Osteoblast (primary cell): ENCODE results near the gene TTC28. TPM values are rescaled to one million over a fixed set of nuclear protein-coding genes. Genes with fewer than 3 reads are reported as not detected.
"Not testable (repeated sequence)": the region's sequence is repeated elsewhere in the genome, so short reads cannot be mapped to it uniquely, and the experiment has no call there.

ENCODE experiments used
- DNase-seq: peaks from one replicate; pipeline ENCODE4 v3.0.0; 2011; ENCODE audit warnings: low spot score, mixed read lengths; ENCODE audit not compliant: insufficient read length; ENCODE audit errors: missing footprints
- H2AFZ ChIP-seq: 2 replicates; pipeline ENCODE4 v1.6.0; 2011; ENCODE audit warnings: mild to moderate bottlenecking, low read length
- H3K27ac ChIP-seq: 2 replicates; pipeline ENCODE4 v1.5.1; 2011; ENCODE audit warnings: mild to moderate bottlenecking, low read depth, low read length, moderate library complexity
- H3K27me3 ChIP-seq: 2 replicates; pipeline ENCODE4 v1.6.0; 2012; ENCODE audit warnings: mild to moderate bottlenecking, control low read depth, inconsistent platforms, low read length, moderate library complexity; ENCODE audit not compliant: insufficient read depth
- H3K36me3 ChIP-seq: 2 replicates; pipeline ENCODE4 v1.5.1; 2011; ENCODE audit warnings: mild to moderate bottlenecking, low read length, control low read depth, moderate library complexity; ENCODE audit not compliant: insufficient read depth
- H3K4me1 ChIP-seq: 2 replicates; pipeline ENCODE4 v1.5.1; 2011; ENCODE audit warnings: mild to moderate bottlenecking, low read length, control low read depth, moderate library complexity; ENCODE audit not compliant: insufficient read depth
- H3K4me2 ChIP-seq: 2 replicates; pipeline ENCODE4 v1.6.0; 2011; ENCODE audit warnings: mild to moderate bottlenecking, low read length; ENCODE audit not compliant: insufficient read depth
- H3K4me3 ChIP-seq: fragments of 200-600 bp; sonication (generic); 3 replicates; pipeline ENCODE4 v1.5.1; 2012; ENCODE audit warnings: mild to moderate bottlenecking, low read length, inconsistent platforms; ENCODE audit not compliant: insufficient read depth
- H3K79me2 ChIP-seq: 2 replicates; pipeline ENCODE4 v1.6.0; 2012; ENCODE audit warnings: mild to moderate bottlenecking, low read length, control low read depth, inconsistent platforms; ENCODE audit not compliant: insufficient read depth
- H3K9me3 ChIP-seq: 2 replicates; pipeline ENCODE4 v1.5.1; 2011; ENCODE audit warnings: low read depth, low read length, control low read depth
- H4K20me1 ChIP-seq: 2 replicates; pipeline ENCODE4 v1.6.0; 2012; ENCODE audit warnings: mild to moderate bottlenecking, low read length, control low read depth; ENCODE audit not compliant: insufficient read depth
- total RNA-seq: library from RNA; depleted of rRNA; stranded (reverse); fragments of >200 nt; gene quantifications from 2 replicates; pipeline ENCODE4 v1.2.3, GENCODE V29; 2012
- TF ChIP-seq, protein P1 (sequence below): IDR thresholded peaks from 2 replicates; pipeline ENCODE4 v1.5.1; 2011; ENCODE audit warnings: mild to moderate bottlenecking, low read depth, low read length, moderate library complexity; ENCODE audit errors: extremely low read depth

The TTC28 gene
- total RNA-seq, 1 donor, result 48.1 TPM

DNA sequence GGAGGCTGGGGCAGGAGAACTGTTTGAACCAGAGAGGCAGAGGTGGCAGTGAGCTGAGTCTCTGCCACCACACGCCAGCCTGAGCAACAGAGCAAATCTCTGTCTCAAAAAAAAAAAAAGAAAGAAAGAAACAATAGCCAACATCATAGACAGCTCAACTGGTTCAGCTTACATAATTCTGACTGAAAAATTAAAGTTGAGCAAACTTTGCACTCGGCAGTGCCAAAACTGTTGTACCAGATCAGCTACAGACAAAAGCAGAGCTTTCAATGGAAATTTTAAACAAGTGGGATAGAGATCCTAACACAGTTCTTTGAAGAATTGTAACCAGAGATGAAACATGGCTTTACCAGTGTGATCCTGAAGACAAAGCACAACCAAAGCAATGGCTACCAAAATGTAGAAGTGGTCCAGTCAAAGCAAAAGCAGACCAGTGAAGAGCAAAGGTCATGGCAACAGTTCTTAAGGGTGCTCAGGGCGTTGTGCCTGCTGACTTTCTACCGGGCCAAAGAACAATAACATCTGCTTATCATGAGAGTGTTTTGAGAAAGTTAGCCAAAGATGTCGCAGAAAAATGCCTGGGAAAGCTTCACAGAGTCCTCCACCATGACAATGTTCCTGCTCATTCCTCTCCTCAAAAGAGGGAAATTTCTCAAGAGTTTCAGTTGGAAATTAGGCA lies 59.3 kb downstream of the TTC28 start:
- no peak for DNase-seq

DNA sequence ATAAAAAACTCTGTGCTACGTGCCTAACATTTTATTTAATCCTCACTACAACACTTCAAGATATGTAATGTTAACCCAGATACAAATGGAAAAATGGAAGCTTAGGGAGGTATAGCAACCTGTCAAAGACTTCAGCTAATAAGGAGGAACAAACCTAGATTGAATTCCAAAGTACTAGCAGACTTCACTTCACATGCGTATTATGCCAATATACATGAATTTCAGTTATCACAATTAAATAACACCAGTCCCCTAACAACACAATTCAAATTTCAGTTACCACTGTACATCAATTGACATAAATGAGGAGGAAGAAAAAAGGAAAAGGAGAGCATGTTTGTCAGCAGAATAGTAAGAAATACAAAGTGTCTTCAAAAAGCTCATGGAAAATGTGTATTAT lies 60.4 kb downstream of the TTC28 start:
- H3K4me1 ChIP-seq, result no peaks in the 10 kb centered on the region
- no peak for DNase-seq
- no peak overlapping the region for H3K4me3 ChIP-seq

More for the DNA sequence above, 59.3 kb downstream of the TTC28 start:
- no peaks in the 10 kb centered on the region for H3K79me2 ChIP-seq
- H3K9me3 ChIP-seq, result no peaks in the 10 kb centered on the region
- no peaks in the 10 kb centered on the region for H3K4me1 ChIP-seq
- no peaks in the 10 kb centered on the region for H4K20me1 ChIP-seq
- no peak overlapping the region for H3K4me3 ChIP-seq
- H3K36me3 ChIP-seq, result no peaks in the 10 kb centered on the region
- H3K27ac ChIP-seq, result no peak overlapping the region
- H2AFZ ChIP-seq, result no peak overlapping the region
- TF ChIP-seq, protein P1, sequence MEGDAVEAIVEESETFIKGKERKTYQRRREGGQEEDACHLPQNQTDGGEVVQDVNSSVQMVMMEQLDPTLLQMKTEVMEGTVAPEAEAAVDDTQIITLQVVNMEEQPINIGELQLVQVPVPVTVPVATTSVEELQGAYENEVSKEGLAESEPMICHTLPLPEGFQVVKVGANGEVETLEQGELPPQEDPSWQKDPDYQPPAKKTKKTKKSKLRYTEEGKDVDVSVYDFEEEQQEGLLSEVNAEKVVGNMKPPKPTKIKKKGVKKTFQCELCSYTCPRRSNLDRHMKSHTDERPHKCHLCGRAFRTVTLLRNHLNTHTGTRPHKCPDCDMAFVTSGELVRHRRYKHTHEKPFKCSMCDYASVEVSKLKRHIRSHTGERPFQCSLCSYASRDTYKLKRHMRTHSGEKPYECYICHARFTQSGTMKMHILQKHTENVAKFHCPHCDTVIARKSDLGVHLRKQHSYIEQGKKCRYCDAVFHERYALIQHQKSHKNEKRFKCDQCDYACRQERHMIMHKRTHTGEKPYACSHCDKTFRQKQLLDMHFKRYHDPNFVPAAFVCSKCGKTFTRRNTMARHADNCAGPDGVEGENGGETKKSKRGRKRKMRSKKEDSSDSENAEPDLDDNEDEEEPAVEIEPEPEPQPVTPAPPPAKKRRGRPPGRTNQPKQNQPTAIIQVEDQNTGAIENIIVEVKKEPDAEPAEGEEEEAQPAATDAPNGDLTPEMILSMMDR, result no peak
- no peaks in the 10 kb centered on the region for H3K27me3 ChIP-seq
- H3K4me2 ChIP-seq, result no peak overlapping the region

DNA sequence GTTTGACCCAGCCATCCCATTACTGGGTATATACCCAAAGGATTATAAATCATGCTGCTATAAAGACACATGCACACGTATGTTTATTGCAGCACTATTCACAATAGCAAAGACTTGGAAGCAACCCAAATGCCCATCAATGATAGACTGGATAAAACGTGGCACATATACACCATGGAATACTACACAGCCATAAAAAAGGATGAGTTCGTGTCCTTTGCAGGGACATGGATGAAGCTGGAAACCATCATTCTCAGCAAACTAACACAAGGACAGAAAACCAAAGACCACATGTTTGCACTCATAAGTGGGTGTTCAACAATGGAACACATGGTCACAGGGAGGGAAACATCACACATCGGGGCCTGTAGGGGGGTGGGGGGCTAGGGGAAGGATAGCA lies 64.2 kb downstream of the TTC28 start:
- H3K36me3 ChIP-seq, H3K27ac ChIP-seq, H2AFZ ChIP-seq, H3K27me3 ChIP-seq, H3K4me2 ChIP-seq, H3K79me2 ChIP-seq, H4K20me1 ChIP-seq, H3K4me1 ChIP-seq, H3K9me3 ChIP-seq, DNase-seq, H3K4me3 ChIP-seq: not testable (repeated sequence)

More for the DNA sequence above, 60.4 kb downstream of the TTC28 start:
- Histone ChIP-seq H3K27me3 (no peaks in the 10 kb centered on the region), H3K4me2 (no peak overlapping the region), H3K9me3 (no peaks in the 10 kb centered on the region), H3K79me2 (no peaks in the 10 kb centered on the region), H3K27ac (no peak overlapping the region), H4K20me1 (no peaks in the 10 kb centered on the region), H3K36me3 (no peaks in the 10 kb centered on the region), H2AFZ (no peak overlapping the region)
- TF ChIP-seq, protein P1, result no peak

DNA sequence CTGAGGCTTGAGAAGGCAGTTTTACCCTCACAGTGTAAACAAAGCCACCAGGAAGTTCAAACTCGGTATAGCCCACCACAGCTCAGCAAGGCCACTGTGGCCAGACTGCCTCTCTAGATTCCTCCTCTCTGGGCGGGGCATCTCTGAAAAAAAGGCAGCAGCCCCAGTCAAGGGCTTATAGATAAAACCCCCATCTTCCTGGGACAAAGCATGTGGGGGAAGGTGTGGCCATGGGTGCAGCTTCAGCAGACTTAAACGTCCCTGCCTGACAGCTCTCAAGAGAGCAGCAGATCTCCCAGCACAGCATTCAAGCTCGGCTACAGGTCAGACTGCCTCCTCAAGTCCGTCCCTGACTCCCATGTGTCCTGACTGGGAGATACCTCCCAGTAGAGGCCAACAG lies 69.7 kb downstream of the TTC28 start:
- TF ChIP-seq, protein P1, result no peak
- Histone ChIP-seq H3K4me2 (no peak overlapping the region), H3K27ac (no peak overlapping the region), H3K36me3 (no peaks in the 10 kb centered on the region), H3K4me1 (no peaks in the 10 kb centered on the region), H3K79me2 (peaks cover 3% of the 10 kb centered on the region), H3K4me3 (no peak overlapping the region), H4K20me1 (no peaks in the 10 kb centered on the region), H2AFZ (no peak overlapping the region), H3K9me3 (no peaks in the 10 kb centered on the region), H3K27me3 (no peaks in the 10 kb centered on the region)
- no peak for DNase-seq
